Trophoblast cell (in vitro differentiated cells and primary cell): ENCODE results near the gene SBK2.

Experiments used
- DNase-seq, 2 donors: peaks; one replicate each; pipeline ENCODE4 v3.0.0-alpha.2; 2016
- H2AFZ ChIP-seq: 2 replicates; pipeline ENCODE4 v1.6.1; 2013; ENCODE audit warnings: low read length, moderate library complexity, mild to moderate bottlenecking; ENCODE audit not compliant: insufficient read depth, poor library complexity
- H2AK5ac ChIP-seq: 2 replicates; pipeline ENCODE4 v1.6.1; 2013; ENCODE audit warnings: mild to moderate bottlenecking, low read length
- H2BK120ac ChIP-seq: 2 replicates; pipeline ENCODE4 v1.6.1; 2013; ENCODE audit warnings: low read length, mild to moderate bottlenecking, moderate library complexity; ENCODE audit not compliant: insufficient read depth, poor library complexity
- H2BK12ac ChIP-seq: 2 replicates; pipeline ENCODE4 v1.6.1; 2013; ENCODE audit warnings: mild to moderate bottlenecking, low read length, moderate library complexity
- H2BK5ac ChIP-seq: 2 replicates; pipeline ENCODE4 v1.6.1; 2013; ENCODE audit warnings: low read length, low read depth, moderate library complexity, mild to moderate bottlenecking; ENCODE audit not compliant: poor library complexity
- H3K14ac ChIP-seq: 2 replicates; pipeline ENCODE4 v1.6.1; 2013; ENCODE audit warnings: mild to moderate bottlenecking, low read length
- H3K18ac ChIP-seq: 2 replicates; pipeline ENCODE4 v1.6.1; 2013; ENCODE audit warnings: mild to moderate bottlenecking, low read length
- H3K23ac ChIP-seq: 2 replicates; pipeline ENCODE4 v1.6.1; 2013; ENCODE audit warnings: low read length
- H3K27ac ChIP-seq: 2 replicates; pipeline ENCODE4 v1.5.1; 2013; ENCODE audit warnings: low read depth, mild to moderate bottlenecking, inconsistent platforms, low read length, moderate library complexity
- H3K27me3 ChIP-seq: 2 replicates; pipeline ENCODE4 v1.6.1; 2013; ENCODE audit warnings: inconsistent platforms, mild to moderate bottlenecking, low read length, moderate library complexity; ENCODE audit not compliant: insufficient read depth
- H3K36me3 ChIP-seq, 2 experiments: 1 replicate in 1 of 2; 2 replicates in 1 of 2; pipeline ENCODE4 v1.6.1; 2013; ENCODE audit warnings: low read length in 2 of 2, mild to moderate bottlenecking in 2 of 2, moderate library complexity in 1 of 2; ENCODE audit not compliant: insufficient read depth in 2 of 2, control insufficient read depth in 1 of 2
- H3K4ac ChIP-seq: 2 replicates; pipeline ENCODE4 v1.6.1; 2013; ENCODE audit warnings: low read depth, mild to moderate bottlenecking, low read length, moderate library complexity
- H3K4me1 ChIP-seq, 2 experiments: 1 replicate in 1 of 2; 2 replicates in 1 of 2; pipeline ENCODE4 v1.6.1; 2013; ENCODE audit warnings: low read length in 2 of 2, mild to moderate bottlenecking in 2 of 2, moderate library complexity in 1 of 2; ENCODE audit not compliant: insufficient read depth in 2 of 2, control insufficient read depth in 1 of 2
- H3K4me2 ChIP-seq: 2 replicates; pipeline ENCODE4 v1.6.1; 2013; ENCODE audit warnings: inconsistent platforms, mild to moderate bottlenecking, low read length, moderate library complexity
- H3K4me3 ChIP-seq: 2 replicates; pipeline ENCODE4 v1.5.1; 2013; ENCODE audit warnings: mild to moderate bottlenecking, low read depth, low read length, inconsistent platforms
- H3K79me1 ChIP-seq: one replicate; pipeline ENCODE4 v1.6.1; 2013; ENCODE audit warnings: low read length
- H3K79me2 ChIP-seq: 2 replicates; pipeline ENCODE4 v1.6.1; 2013; ENCODE audit warnings: low read length, mild to moderate bottlenecking; ENCODE audit not compliant: control insufficient read depth, insufficient read depth, poor library complexity
- H3K9ac ChIP-seq: 2 replicates; pipeline ENCODE4 v1.6.1; 2013; ENCODE audit warnings: mild to moderate bottlenecking, low read length
- H3K9me3 ChIP-seq: 2 replicates; pipeline ENCODE4 v1.6.1; 2013; ENCODE audit warnings: low read depth, mild to moderate bottlenecking, control low read depth, inconsistent platforms, low read length; ENCODE audit not compliant: insufficient read depth
- H4K12ac ChIP-seq: 2 replicates; pipeline ENCODE4 v1.6.1; 2013; ENCODE audit warnings: low read depth, mild to moderate bottlenecking, low read length, moderate library complexity
- H4K8ac ChIP-seq: 2 replicates; pipeline ENCODE4 v1.6.1; 2013; ENCODE audit warnings: low read depth, mild to moderate bottlenecking, low read length, moderate library complexity
- H4K91ac ChIP-seq: one replicate; pipeline ENCODE4 v1.6.1; 2013; ENCODE audit warnings: low read depth, mild to moderate bottlenecking, low read length, moderate library complexity
- WGBS: extraction: QIAGEN DNeasy Blood & Tissue Kit; methylation state at CpG from one replicate; pipeline ENCODE4 v1.1.7; 2013; ENCODE audit warnings: missing lambda C conversion rate; ENCODE audit not compliant: insufficient read length, insufficient coverage; ENCODE audit errors: extremely low coverage; 5-methylcytosine and 5-hydroxymethylcytosine counted together

The SBK2 gene

DNA sequence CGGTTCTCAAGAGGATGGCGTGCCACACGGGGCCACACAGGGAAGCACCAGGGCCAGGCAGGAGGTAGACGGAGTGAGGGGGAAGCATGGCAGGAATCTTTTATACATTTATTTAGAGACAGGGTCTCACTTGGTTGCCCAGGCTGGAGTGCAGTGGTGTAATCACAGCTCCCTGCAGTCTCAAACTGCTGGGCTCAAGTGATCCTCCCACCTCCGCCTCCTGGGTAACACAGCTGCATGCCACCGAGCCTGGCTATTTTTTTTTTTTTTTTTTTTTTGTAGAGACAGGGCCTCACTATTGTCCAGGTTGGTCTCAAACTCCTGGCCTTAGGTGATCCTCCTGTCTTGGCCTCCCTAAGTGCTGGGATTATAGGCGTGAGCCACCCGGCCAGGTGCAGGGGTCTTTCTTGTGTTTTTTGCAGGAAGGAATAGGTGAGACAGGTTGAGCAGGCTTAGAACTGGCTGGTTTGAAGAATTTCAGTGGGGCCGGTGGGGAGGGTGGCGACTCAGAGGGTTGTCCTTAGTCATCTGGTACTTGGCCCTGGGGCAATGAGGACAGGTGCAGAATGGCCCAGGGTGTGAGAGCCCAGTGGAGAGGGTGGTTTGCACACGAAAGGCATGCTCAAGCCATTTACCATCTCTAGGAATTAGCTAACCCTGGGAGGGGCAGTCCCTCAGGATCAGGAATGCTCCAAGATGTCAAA is 41.1 kb downstream of the SBK2 start:
- H3K4me3 ChIP-seq = no peak overlapping the region
- H3K4me1 ChIP-seq = peaks cover 11 to 17% of the 10 kb centered on the region in 2 experiments
- no peak overlapping the region for H3K14ac ChIP-seq
- H3K23ac ChIP-seq = no peak overlapping the region
- H4K8ac ChIP-seq = no peak overlapping the region
- no peak overlapping the region for H2BK12ac ChIP-seq
- H3K79me2 ChIP-seq = no peaks in the 10 kb centered on the region
- no peak overlapping the region for H2AFZ ChIP-seq
- no peak overlapping the region for H3K27ac ChIP-seq
- no peak overlapping the region for H3K4ac ChIP-seq
- no peak overlapping the region for H3K18ac ChIP-seq
- no peak overlapping the region for H3K9ac ChIP-seq
- H3K27me3 ChIP-seq = no peaks in the 10 kb centered on the region
- H2BK120ac ChIP-seq = no peak overlapping the region
- WGBS = no CpG with 5 or more reads among the region's 11 CpGs
- peaks cover 30 to 33% of the 10 kb centered on the region in 2 experiments for H3K36me3 ChIP-seq
- no peaks in the 10 kb centered on the region for H3K79me1 ChIP-seq
- H4K91ac ChIP-seq = no peak overlapping the region
- H4K12ac ChIP-seq = no peak overlapping the region
- no peaks in the 10 kb centered on the region for H3K9me3 ChIP-seq
- no peak overlapping the region for H2AK5ac ChIP-seq
- peak; percentile 82 to 85 for DNase-seq
- H3K4me2 ChIP-seq = no peak overlapping the region
- no peak overlapping the region for H2BK5ac ChIP-seq

DNA sequence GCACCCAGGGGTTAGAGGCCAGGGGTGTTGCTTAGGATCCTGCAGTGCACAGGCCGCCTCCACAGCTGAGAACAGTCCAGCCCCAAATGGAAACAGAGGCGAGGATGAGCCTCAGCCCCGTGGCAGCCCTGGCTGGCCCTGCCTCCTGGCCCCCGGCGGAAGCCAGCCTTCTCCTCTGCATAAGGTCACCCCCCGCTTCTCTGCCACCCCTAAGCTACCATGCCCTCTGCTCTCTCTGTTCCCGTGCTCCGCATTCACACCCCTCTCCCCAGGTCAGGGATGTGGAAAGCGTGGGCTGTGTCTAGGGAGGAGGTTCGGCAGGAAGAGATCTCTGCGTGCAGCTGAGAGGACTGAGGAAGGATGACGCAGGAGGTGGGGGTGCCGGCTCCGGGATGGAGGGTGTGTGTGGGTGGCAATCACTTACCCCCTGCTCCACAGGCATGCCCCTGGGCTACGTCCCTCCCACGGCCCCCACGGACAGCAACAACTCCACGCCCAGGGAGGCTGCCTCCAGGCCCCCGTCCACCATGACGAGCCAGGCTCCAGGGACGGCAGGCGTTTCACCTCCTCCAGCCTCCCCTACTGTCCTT is 42.7 kb downstream of the SBK2 start:
- Histone ChIP-seq H3K14ac (peak overlapping the region; percentile 1), H2BK5ac (no peak overlapping the region), H3K27ac (no peak overlapping the region), H4K91ac (no peak overlapping the region), H2AFZ (no peak overlapping the region), H2BK120ac (no peak overlapping the region), H3K23ac (no peak overlapping the region), H2AK5ac (peak overlapping the region; percentile 5), H3K4me3 (no peak overlapping the region), H3K4ac (no peak overlapping the region), H4K8ac (no peak overlapping the region), H3K4me2 (no peak overlapping the region), H3K9me3 (no peaks in the 10 kb centered on the region), H3K36me3 (peaks cover 18 to 24% of the 10 kb centered on the region in 2 experiments), H3K4me1 (peaks cover 18 to 24% of the 10 kb centered on the region in 2 experiments), H4K12ac (no peak overlapping the region), H3K27me3 (no peaks in the 10 kb centered on the region), H3K79me2 (no peaks in the 10 kb centered on the region), H2BK12ac (no peak overlapping the region), H3K9ac (no peak overlapping the region), H3K18ac (peak overlapping the region; percentile 3), H3K79me1 (peaks cover 5% of the 10 kb centered on the region)
- no peak for DNase-seq
- no CpG with 5 or more reads among the region's 22 CpGs for WGBS

DNA sequence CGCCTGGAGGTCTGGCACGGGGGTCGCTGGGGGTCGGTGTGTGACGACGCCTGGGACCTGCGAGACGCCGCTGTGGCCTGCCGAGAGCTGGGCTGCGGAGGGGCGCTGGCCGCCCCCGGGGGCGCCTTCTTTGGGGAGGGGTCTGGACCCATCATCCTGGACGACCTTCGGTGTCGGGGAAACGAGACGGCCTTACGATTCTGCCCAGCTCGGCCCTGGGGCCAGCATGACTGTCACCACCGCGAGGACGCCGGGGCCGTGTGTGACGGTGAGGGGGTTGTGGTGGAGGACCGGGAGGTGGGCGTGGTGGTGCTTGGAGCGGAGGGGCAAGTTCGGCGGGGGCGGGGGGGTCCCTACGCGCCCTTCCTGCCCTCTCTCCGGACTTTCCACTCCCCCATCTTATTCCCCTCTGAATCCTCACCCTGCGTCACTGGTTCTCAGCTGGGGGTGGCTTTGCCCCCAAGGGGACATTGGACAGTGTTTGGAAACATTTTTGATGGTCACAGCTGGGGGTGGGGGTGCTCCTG is 43.2 kb downstream of the SBK2 start:
- peaks cover 17 to 24% of the 10 kb centered on the region in 2 experiments for H3K36me3 ChIP-seq
- peak overlapping the region; percentile 11 for H3K14ac ChIP-seq
- H3K9ac ChIP-seq = no peak overlapping the region
- H3K4ac ChIP-seq = no peak overlapping the region
- H3K4me2 ChIP-seq = no peak overlapping the region
- no peaks in the 10 kb centered on the region for H3K27me3 ChIP-seq
- DNase-seq = no peak
- H3K79me2 ChIP-seq = peaks cover 2% of the 10 kb centered on the region
- peaks cover 9% of the 10 kb centered on the region for H3K79me1 ChIP-seq
- no CpG with 5 or more reads among the region's 38 CpGs for WGBS
- peak overlapping the region; percentile 65 for H2BK120ac ChIP-seq
- H2AFZ ChIP-seq = no peak overlapping the region
- peak overlapping the region; percentile 23 for H4K8ac ChIP-seq
- H2BK12ac ChIP-seq = peak overlapping the region; percentile 46
- no peak overlapping the region for H3K4me3 ChIP-seq
- peak overlapping the region; percentile 18 for H2BK5ac ChIP-seq
- peak overlapping the region; percentile 23 for H3K27ac ChIP-seq
- no peaks in the 10 kb centered on the region for H3K9me3 ChIP-seq
- peak overlapping the region; percentile 81 for H4K91ac ChIP-seq
- peaks cover 19 to 28% of the 10 kb centered on the region in 2 experiments for H3K4me1 ChIP-seq
- H3K18ac ChIP-seq = peak overlapping the region; percentile 63
- no peak overlapping the region for H3K23ac ChIP-seq
- peak overlapping the region; percentile 3 for H4K12ac ChIP-seq
- H2AK5ac ChIP-seq = peak overlapping the region; percentile 80

DNA sequence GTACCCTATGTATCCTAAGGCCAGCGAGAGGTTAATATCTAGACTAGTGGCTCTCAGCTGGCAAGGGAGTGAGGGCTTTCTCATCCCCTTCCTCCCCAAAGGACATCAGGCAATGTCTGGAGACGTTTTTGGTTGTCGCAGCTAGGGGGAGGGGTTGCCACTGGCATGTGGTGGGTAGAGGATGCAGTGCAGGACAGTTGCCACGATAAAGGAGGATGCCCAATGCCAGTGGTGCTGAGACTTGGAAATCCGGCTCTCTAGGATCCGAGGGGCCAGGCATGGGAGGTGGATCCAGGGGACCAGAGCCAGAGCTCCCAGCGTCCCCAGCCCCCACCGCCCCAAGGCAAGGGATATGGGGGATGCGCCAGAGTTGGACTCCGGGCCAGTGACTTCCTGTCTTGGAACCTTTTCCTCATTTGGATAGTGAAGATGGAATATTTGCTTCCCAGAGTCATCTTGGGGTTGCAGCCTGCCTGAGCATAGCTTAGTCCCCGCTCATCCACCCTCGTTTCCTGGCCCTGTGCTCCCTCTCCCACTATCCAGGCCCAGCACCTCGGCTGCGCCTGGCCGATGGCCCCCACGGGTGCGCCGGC is 43.8 kb downstream of the SBK2 start:
- H3K27ac ChIP-seq = peak overlapping the region; percentile 23
- peak overlapping the region; percentile 11 for H3K14ac ChIP-seq
- peak overlapping the region; percentile 65 for H2BK120ac ChIP-seq
- H4K91ac ChIP-seq = peak overlapping the region; percentile 81
- H3K4me3 ChIP-seq = no peak overlapping the region
- H4K8ac ChIP-seq = peak overlapping the region; percentile 23
- H3K4me2 ChIP-seq = no peak overlapping the region
- no peak overlapping the region for H3K23ac ChIP-seq
- peak overlapping the region; percentile 46 for H2BK12ac ChIP-seq
- peaks cover 13% of the 10 kb centered on the region for H3K79me1 ChIP-seq
- H3K9me3 ChIP-seq = no peaks in the 10 kb centered on the region
- peaks cover 23 to 32% of the 10 kb centered on the region in 2 experiments for H3K4me1 ChIP-seq
- DNase-seq = no peak
- peak overlapping the region; percentile 80 for H2AK5ac ChIP-seq
- no peak overlapping the region for H2AFZ ChIP-seq
- H2BK5ac ChIP-seq = peak overlapping the region; percentile 18
- peaks cover 5% of the 10 kb centered on the region for H3K79me2 ChIP-seq
- H3K27me3 ChIP-seq = no peaks in the 10 kb centered on the region
- peak overlapping the region; percentile 63 for H3K18ac ChIP-seq
- no peak overlapping the region for H3K9ac ChIP-seq
- H4K12ac ChIP-seq = peak overlapping the region; percentile 3
- H3K36me3 ChIP-seq = peaks cover 17 to 21% of the 10 kb centered on the region in 2 experiments
- no CpG with 5 or more reads among the region's 18 CpGs for WGBS
- no peak overlapping the region for H3K4ac ChIP-seq
